NCI-H2171 treated with DMSO at 0.1 percent for 48 hours (cell line): Measurements from ENCODE around the gene BCOR.

ENCODE experiments used
- DNase-seq: peaks from one replicate; lab custom pipeline; 2025; lab: John Stamatoyannopoulos, UW

The BCOR gene

DNA sequence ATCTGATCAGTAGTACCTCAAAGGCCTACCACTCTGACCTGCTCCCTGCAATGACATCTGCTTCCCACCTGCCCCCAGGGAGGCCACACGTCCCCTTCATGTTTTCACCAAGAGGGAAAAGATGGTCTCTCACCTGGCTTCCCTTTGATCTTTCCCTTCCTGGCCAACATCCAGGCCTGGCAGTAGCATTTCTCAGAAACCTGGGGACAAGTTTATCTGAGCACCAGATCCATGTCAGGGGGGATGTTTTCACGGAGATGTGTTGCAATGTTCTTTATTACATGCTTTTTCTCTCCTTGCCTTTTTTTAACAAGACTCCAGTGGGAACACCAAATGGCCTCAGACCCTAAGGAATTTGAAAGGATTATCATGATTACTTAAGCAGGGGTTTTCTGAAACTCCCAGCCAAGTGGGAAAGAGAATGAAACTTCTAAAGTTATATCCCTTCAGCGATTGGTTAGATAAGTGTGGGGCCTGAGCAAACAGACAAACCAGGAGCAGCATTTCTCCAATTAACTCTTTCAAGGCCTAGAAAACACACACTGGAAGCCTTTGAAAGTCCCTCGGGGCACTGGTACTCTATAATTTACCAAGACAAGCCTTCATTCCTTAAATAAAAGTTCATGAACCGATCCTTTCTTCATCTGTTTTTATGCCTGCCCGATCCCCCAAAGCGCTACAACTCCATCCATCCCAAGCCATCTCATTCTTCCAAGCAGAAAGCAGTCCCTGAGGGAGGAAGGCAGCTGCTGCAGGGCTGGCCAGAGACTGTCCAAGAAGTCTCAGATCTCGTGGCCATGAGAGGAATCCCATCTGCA lies 94.1 kb downstream of the BCOR start:
- DNase-seq: peak; percentile 41

GRCh38 chrX:40003071-40003427 lies 94.7 kb downstream of the BCOR start:
- no peak for DNase-seq
